CD8-positive, alpha-beta memory T cell (primary cell): ENCODE measurements around the gene VWA5B1. TPM values are rescaled to one million over a fixed set of nuclear protein-coding genes. Genes with fewer than 3 reads are reported as not detected.
"Not testable (repeated sequence)": the region's sequence is repeated elsewhere in the genome, so short reads cannot be mapped to it uniquely, and the experiment has no call there.

ENCODE experiments used
- CTCF ChIA-PET: fragments of 350-600 bp; sonication (Branson Sonifier 250); formaldehyde crosslinking; loops from one replicate; lab custom pipeline; 2021; ENCODE audit warnings: antibody characterized with exemption; lab: Charles Lee
- POLR2A ChIA-PET: fragments of 350-600 bp; sonication (Branson Sonifier 250); formaldehyde crosslinking; loops from one replicate; lab custom pipeline; 2021; ENCODE audit warnings: antibody characterized with exemption; lab: Charles Lee
- DNase-seq, 5 donors: peaks; one replicate each; pipeline versions ENCODE4 v3.0.0 to v3.0.0-alpha.2; 2020 to 2022; ENCODE audit warnings: mixed read lengths in 1 of 5
- H3K27ac ChIP-seq: one replicate; pipeline ENCODE4 v1.7.0; 2013; ENCODE audit warnings: low read depth, mild to moderate bottlenecking, low read length, moderate library complexity
- H3K27me3 ChIP-seq: 2 replicates; pipeline ENCODE4 v1.7.0; 2013; ENCODE audit warnings: low read length, mild to moderate bottlenecking; ENCODE audit not compliant: insufficient read depth, poor library complexity, severe bottlenecking
- H3K36me3 ChIP-seq: 2 replicates; pipeline ENCODE4 v1.7.0; 2013; ENCODE audit warnings: mild to moderate bottlenecking, low read length, moderate library complexity; ENCODE audit not compliant: insufficient read depth
- H3K4me1 ChIP-seq: 2 replicates; pipeline ENCODE4 v1.7.0; 2013; ENCODE audit warnings: mild to moderate bottlenecking, low read length, moderate library complexity; ENCODE audit not compliant: insufficient read depth
- H3K4me3 ChIP-seq: 2 replicates; pipeline ENCODE4 v1.7.0; 2013; ENCODE audit warnings: mild to moderate bottlenecking, low read length
- H3K9me3 ChIP-seq: 2 replicates; pipeline ENCODE4 v1.7.0; 2013; ENCODE audit warnings: mild to moderate bottlenecking, low read length
- H3K27ac Mint-ChIP-seq, 8 donors: one replicate each; pipeline ENCODE4 v1.8.0; 2020 to 2021; ENCODE audit warnings: mixed read lengths in 8 of 8, mild to moderate bottlenecking in 6 of 8, inconsistent platforms in 3 of 8, moderate library complexity in 3 of 8
- H3K27me3 Mint-ChIP-seq, 2 donors: one replicate each; pipeline ENCODE4 v1.8.0; 2020 to 2021; ENCODE audit warnings: mixed read lengths in 2 of 2, mild to moderate bottlenecking in 1 of 2, moderate library complexity in 1 of 2
- H3K36me3 Mint-ChIP-seq, 3 donors: one replicate each; pipeline ENCODE4 v1.8.0; 2020 to 2021; ENCODE audit warnings: mixed read lengths in 3 of 3, inconsistent platforms in 1 of 3, mild to moderate bottlenecking in 1 of 3
- H3K4me1 Mint-ChIP-seq, 3 donors: one replicate each; pipeline ENCODE4 v1.8.0; 2020 to 2021; ENCODE audit warnings: mixed read lengths in 3 of 3, inconsistent platforms in 1 of 3, mild to moderate bottlenecking in 1 of 3
- H3K4me3 Mint-ChIP-seq, 7 donors: one replicate each; pipeline ENCODE4 v1.8.0; 2020 to 2021; ENCODE audit warnings: mixed read lengths in 7 of 7, mild to moderate bottlenecking in 6 of 7, moderate library complexity in 4 of 7, inconsistent platforms in 2 of 7
- H3K9me3 Mint-ChIP-seq, 5 donors: one replicate each; pipeline ENCODE4 v1.8.0; 2020 to 2022; ENCODE audit warnings: mixed read lengths in 5 of 5, mild to moderate bottlenecking in 3 of 5, moderate library complexity in 2 of 5, inconsistent platforms in 1 of 5
- polyA plus RNA-seq: library from polyadenylated mRNA; unstranded; fragments of 300-500 nt; fragmentation: Illumina TruSeq; gene quantifications from one replicate; pipeline ENCODE4 v1.2.3, GENCODE V29; 2021
- total RNA-seq, 2 experiments: library from RNA; stranded (reverse); gene quantifications; one replicate each; pipeline ENCODE4 v1.2.3, GENCODE V29; 2021

The VWA5B1 gene
- total and polyA plus RNA-seq, 3 experiments from 2014 or later: not detected

DNA sequence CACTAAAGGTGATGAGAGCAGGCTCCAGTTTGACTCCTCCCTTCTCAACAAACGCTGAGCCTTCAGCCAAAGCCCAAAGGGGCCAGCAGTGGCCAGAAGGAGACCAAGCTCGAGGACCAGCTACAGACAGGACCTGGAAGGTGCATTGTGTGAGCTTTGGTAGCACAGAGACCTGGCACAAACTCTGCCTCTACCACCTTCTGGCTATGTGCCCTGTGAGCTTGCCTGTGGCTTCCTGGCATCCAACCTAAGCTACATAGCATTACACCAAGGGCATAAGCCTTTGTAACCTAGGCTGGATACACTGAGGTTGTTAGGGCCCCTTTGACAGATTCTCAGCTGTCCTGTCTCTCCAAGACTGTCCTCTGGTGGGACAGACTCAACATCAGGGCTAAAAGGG, 6.6 kb upstream of the VWA5B1 start:
- peaks cover 0 to 7% (median 3%) of the 10 kb centered on the region in 5 donors for H3K9me3 Mint-ChIP-seq
- POLR2A ChIA-PET: no interaction called here
- CTCF ChIA-PET: no interaction called here

DNA sequence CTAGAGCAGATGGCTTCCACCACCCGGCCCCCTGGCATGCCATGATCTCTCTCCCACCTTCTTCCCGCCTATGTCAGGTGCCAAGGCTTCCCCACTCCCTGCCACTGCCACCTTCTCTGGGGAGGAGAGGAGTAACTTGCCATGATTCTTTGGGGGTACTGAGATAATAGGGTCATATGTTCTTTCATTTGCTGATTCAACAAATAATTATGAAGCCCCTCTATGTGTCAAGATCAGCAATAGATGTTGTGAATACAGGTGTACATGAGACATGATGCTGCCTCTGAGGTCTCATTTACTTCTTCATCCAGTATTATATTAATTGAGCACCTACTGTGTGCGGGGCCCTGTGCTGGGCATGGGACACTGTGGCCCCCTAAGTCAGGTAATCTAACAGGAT, 6.0 kb upstream of the VWA5B1 start:
- no peak overlapping the region for H3K27ac Mint-ChIP-seq

More for the DNA sequence above, 6.6 kb upstream of the VWA5B1 start:
- no peak overlapping the region for H3K4me3 Mint-ChIP-seq
- H3K27me3 ChIP-seq: peaks cover 5% of the 10 kb centered on the region
- peaks cover 28 to 79% of the 10 kb centered on the region in 2 donors for H3K27me3 Mint-ChIP-seq
- H3K4me3 ChIP-seq: no peak overlapping the region
- no peak overlapping the region for H3K27ac Mint-ChIP-seq
- H3K27ac ChIP-seq: no peak overlapping the region
- no peaks in the 10 kb centered on the region for H3K4me1 Mint-ChIP-seq
- no peaks in the 10 kb centered on the region for H3K9me3 ChIP-seq
- no peaks in the 10 kb centered on the region for H3K4me1 ChIP-seq
- no peaks in the 10 kb centered on the region for H3K36me3 Mint-ChIP-seq
- no peak for DNase-seq
- H3K36me3 ChIP-seq: no peaks in the 10 kb centered on the region

DNA sequence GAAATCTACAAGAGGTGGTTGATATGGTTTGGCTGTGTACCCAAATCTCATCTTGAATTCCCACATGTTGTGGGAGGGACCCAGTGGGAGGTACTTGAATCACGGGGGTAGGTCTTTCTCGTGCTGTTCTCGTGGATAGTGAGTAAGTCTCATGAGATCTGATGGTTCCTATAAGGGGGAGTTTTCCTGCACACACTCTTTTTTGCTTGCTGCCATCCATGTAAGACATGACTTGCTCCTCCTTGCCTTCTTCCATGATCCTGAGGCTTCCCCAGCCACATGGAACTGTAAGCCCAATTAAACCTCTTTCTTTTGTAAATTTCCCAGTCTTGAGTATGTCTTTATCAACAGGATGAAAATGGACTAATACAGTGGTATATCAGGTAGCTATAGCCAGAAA, 5.2 kb upstream of the VWA5B1 start:
- Histone ChIP-seq H3K4me1 (no peaks in the 10 kb centered on the region), H3K27me3 (peaks cover 5% of the 10 kb centered on the region), H3K4me3 (no peak overlapping the region), H3K27ac (no peak overlapping the region), H3K9me3 (no peaks in the 10 kb centered on the region), H3K36me3 (no peaks in the 10 kb centered on the region)
- no peak overlapping the region for H3K27ac Mint-ChIP-seq
- POLR2A ChIA-PET: no interaction called here
- no peaks in the 10 kb centered on the region for H3K36me3 Mint-ChIP-seq
- peaks cover 0 to 7% (median 3%) of the 10 kb centered on the region in 5 donors for H3K9me3 Mint-ChIP-seq
- CTCF ChIA-PET: no interaction called here
- no peaks in the 10 kb centered on the region for H3K4me1 Mint-ChIP-seq
- DNase-seq: no peak
- no peak overlapping the region for H3K4me3 Mint-ChIP-seq
- peaks cover 24 to 85% of the 10 kb centered on the region in 2 donors for H3K27me3 Mint-ChIP-seq

More for the DNA sequence above, 6.0 kb upstream of the VWA5B1 start:
- CTCF ChIA-PET: no interaction called here
- Histone ChIP-seq H3K9me3 (no peaks in the 10 kb centered on the region), H3K36me3 (no peaks in the 10 kb centered on the region), H3K4me3 (no peak overlapping the region), H3K27ac (no peak overlapping the region), H3K27me3 (peaks cover 5% of the 10 kb centered on the region), H3K4me1 (no peaks in the 10 kb centered on the region)
- no peak for DNase-seq
- no peaks in the 10 kb centered on the region for H3K36me3 Mint-ChIP-seq
- peaks cover 25 to 80% of the 10 kb centered on the region in 2 donors for H3K27me3 Mint-ChIP-seq
- POLR2A ChIA-PET: no interaction called here
- no peaks in the 10 kb centered on the region for H3K4me1 Mint-ChIP-seq
- H3K9me3 Mint-ChIP-seq: peaks cover 0 to 7% (median 3%) of the 10 kb centered on the region in 5 donors
- H3K4me3 Mint-ChIP-seq: no peak overlapping the region

DNA sequence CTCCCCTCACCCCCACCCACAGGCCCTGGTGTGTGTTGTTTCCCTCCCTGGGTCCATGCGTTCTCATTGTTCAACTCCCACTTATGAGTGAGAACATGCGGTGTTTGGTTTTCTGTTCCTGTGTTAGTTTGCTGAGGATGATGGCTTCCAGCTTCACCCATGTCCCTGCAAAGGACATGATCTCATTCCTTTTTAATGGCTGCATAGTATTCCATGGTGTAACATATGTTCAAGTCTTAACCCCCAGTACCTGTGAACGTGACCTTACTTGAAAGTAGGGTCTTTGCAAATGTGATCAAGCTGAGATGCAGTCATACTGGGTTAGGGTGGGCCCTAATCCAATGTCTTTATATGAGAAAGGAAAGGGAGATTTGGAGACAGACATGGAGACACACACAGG, 3.0 kb upstream of the VWA5B1 start:
- DNase-seq, H3K27ac ChIP-seq, H3K4me3 ChIP-seq, H3K27ac Mint-ChIP-seq, POLR2A ChIA-PET, CTCF ChIA-PET, H3K36me3 Mint-ChIP-seq, H3K9me3 ChIP-seq, H3K4me1 ChIP-seq, H3K4me3 Mint-ChIP-seq, H3K9me3 Mint-ChIP-seq, H3K36me3 ChIP-seq: not testable (repeated sequence)
- peaks cover 29 to 87% of the 10 kb centered on the region in 2 donors for H3K27me3 Mint-ChIP-seq
- peaks cover 11 to 15% (median 13%) of the 10 kb centered on the region in 3 donors for H3K4me1 Mint-ChIP-seq
- peaks cover 19% of the 10 kb centered on the region for H3K27me3 ChIP-seq

DNA sequence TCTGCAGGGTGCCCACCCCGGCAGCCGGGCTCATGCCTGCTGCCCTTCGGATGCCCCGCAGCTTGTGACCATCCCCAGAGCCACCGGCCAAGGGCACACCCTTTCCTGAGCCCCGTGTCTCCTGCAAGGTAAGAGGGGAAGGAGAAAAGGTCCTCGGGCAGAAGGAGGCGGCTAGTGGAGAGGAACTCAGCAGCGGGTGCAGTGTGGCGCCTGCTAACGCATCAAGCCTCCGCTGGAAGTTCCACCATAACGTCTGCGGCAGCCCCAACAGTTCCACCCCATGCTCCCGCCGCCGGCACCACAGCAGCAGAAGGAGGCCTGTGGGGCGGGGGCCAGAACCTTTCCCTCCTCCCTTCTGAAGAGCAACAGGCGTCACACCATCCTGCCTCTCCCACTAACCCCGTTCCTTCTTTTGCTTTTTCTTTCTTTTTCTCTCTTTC, 990 bp downstream of the VWA5B1 start:
- CTCF ChIA-PET: no interaction called here
- peaks cover 0 to 1% (median 0%) of the 10 kb centered on the region in 5 donors for H3K9me3 Mint-ChIP-seq
- peaks cover 23% of the 10 kb centered on the region for H3K27me3 ChIP-seq
- H3K27ac Mint-ChIP-seq: no peak overlapping the region
- DNase-seq: no peak
- no peaks in the 10 kb centered on the region for H3K9me3 ChIP-seq
- H3K4me3 ChIP-seq: no peak overlapping the region
- H3K4me1 Mint-ChIP-seq: peaks cover 11 to 15% (median 13%) of the 10 kb centered on the region in 3 donors
- peaks cover 30 to 70% of the 10 kb centered on the region in 2 donors for H3K27me3 Mint-ChIP-seq
- H3K36me3 Mint-ChIP-seq: no peaks in the 10 kb centered on the region
- peaks cover 5% of the 10 kb centered on the region for H3K4me1 ChIP-seq
- POLR2A ChIA-PET: no interaction called here
- no peak overlapping the region for H3K27ac ChIP-seq
- no peaks in the 10 kb centered on the region for H3K36me3 ChIP-seq
- H3K4me3 Mint-ChIP-seq: peak overlapping the region in 5 of 7 donors; percentile 2 to 74 (median 42)

- H3K36me3 Mint-ChIP-seq: peaks cover 0 to 2% (median 0%) of the 10 kb centered on the region in 3 donors
Observed at GRCh38 chr1:20298626-20299025, 8.0 kb downstream of the VWA5B1 start.

DNA sequence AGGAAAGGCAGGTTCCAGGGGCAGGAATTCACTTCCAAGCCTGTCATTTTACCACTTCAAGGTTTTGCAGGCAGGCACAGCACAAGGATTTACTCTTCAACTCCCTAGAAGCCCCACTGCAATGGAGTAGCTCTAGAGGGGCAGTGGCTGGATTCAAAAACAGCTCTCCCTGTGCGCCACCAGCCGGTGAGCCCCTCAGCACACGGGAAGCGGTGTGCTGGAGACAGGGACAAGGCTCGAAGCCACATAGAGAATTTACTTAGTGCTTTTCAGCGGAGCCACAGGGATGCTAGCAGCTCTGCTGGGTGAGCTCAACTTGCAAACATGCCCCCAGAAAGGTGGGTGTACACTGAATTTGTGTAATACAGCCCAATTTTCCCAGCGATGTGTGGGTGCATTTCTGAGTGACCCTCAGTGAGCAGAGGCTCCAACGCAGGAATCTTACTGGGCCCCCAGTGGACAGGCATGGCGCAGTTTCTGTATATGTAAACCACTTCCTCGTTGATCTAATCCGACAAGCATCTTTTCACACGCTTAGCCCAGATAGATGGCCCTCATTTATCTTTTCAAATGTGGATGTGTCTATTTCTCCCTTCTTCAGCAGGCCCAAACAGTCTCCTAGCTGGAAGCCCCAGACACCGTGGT, 10.9 kb downstream of the VWA5B1 start:
- CTCF ChIA-PET: no interaction called here
- peaks cover 0 to 8% of the 10 kb centered on the region in 2 donors for H3K27me3 Mint-ChIP-seq
- Histone ChIP-seq H3K9me3 (no peaks in the 10 kb centered on the region), H3K27ac (no peak overlapping the region), H3K36me3 (no peaks in the 10 kb centered on the region), H3K4me1 (no peaks in the 10 kb centered on the region), H3K27me3 (no peaks in the 10 kb centered on the region), H3K4me3 (no peak overlapping the region)
- no peaks in the 10 kb centered on the region for H3K9me3 Mint-ChIP-seq
- H3K4me1 Mint-ChIP-seq: no peaks in the 10 kb centered on the region
- H3K4me3 Mint-ChIP-seq: no peak overlapping the region
- peaks cover 0 to 2% (median 0%) of the 10 kb centered on the region in 3 donors for H3K36me3 Mint-ChIP-seq
- peak overlapping the region in 1 of 8 donors; percentile 43 for H3K27ac Mint-ChIP-seq
- no peak for DNase-seq
- POLR2A ChIA-PET: no interaction called here

More at GRCh38 chr1:20298626-20299025, 8.0 kb downstream of the VWA5B1 start:
- H3K9me3 ChIP-seq: no peaks in the 10 kb centered on the region
- DNase-seq: no peak
- Mint-ChIP-seq H3K27ac (no peak overlapping the region), H3K4me1 (no peaks in the 10 kb centered on the region), H3K27me3 (peaks cover 10 to 12% of the 10 kb centered on the region in 2 donors), H3K9me3 (no peaks in the 10 kb centered on the region), H3K4me3 (no peak overlapping the region)
- no peaks in the 10 kb centered on the region for H3K4me1 ChIP-seq
- no peak overlapping the region for H3K27ac ChIP-seq
- CTCF ChIA-PET: no interaction called here
- H3K27me3 ChIP-seq: no peaks in the 10 kb centered on the region
- H3K36me3 ChIP-seq: no peaks in the 10 kb centered on the region
- H3K4me3 ChIP-seq: no peak overlapping the region
- POLR2A ChIA-PET: no interaction called here

DNA sequence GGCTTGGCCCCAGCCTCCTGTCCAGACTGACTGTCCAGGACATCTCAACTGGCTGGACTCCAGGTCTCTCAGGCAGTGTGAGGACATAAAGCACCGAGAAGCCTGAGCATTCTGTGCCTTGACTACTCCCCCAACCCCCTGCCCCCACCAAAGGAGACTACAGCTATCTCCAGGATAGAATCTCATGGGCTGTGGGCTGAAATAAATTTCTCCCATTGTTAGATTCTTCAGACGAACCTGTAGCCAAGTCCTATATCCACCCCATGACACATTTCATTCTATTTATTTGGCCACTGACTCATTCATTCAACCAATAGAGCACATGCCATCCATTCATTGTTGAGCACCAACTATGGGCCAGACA, 11.4 kb downstream of the VWA5B1 start:
- H3K27me3 Mint-ChIP-seq: peaks cover 0 to 8% of the 10 kb centered on the region in 2 donors
- no peaks in the 10 kb centered on the region for H3K9me3 Mint-ChIP-seq
- H3K4me3 Mint-ChIP-seq: no peak overlapping the region
- CTCF ChIA-PET: no interaction called here
- POLR2A ChIA-PET: no interaction called here
- Histone ChIP-seq H3K36me3 (no peaks in the 10 kb centered on the region), H3K4me1 (no peaks in the 10 kb centered on the region), H3K9me3 (no peaks in the 10 kb centered on the region), H3K27me3 (no peaks in the 10 kb centered on the region), H3K27ac (no peak overlapping the region), H3K4me3 (no peak overlapping the region)
- peaks cover 0 to 2% (median 0%) of the 10 kb centered on the region in 3 donors for H3K36me3 Mint-ChIP-seq
- no peak overlapping the region for H3K27ac Mint-ChIP-seq
- no peaks in the 10 kb centered on the region for H3K4me1 Mint-ChIP-seq
- DNase-seq: no peak
